ENCODE results near the gene GDPD5.
A peak's percentile ranks its signal among the peaks of the same experiment; 100 is the strongest.

Gene GDPD5

GRCh38 chr11:75487365-75487764 is 38.4 kb downstream of the GDPD5 start:
- no peak for DNase-seq

- no peak for DNase-seq
These were observed 40.0 kb downstream of the GDPD5 start for GRCh38 chr11:75485742-75486141.

GRCh38 chr11:75482931-75483469 is 42.7 kb downstream of the GDPD5 start:
- no peak for DNase-seq

- DNase-seq = no peak
These were observed 43.7 kb downstream of the GDPD5 start for GRCh38 chr11:75481922-75482606.

GRCh38 chr11:75481223-75481921 is 44.4 kb downstream of the GDPD5 start:
- DNase-seq = no peak

GRCh38 chr11:75480185-75481175 is 45.3 kb downstream of the GDPD5 start:
- no peak for DNase-seq

GRCh38 chr11:75479597-75480145 is 46.1 kb downstream of the GDPD5 start:
- DNase-seq = no peak

GRCh38 chr11:75478783-75479596 is 46.8 kb downstream of the GDPD5 start:
- no peak for DNase-seq

- no peak for DNase-seq
These were observed 48.2 kb downstream of the GDPD5 start for GRCh38 chr11:75477614-75477935.

GRCh38 chr11:75476739-75477613 is 48.8 kb downstream of the GDPD5 start:
- DNase-seq = no peak

GRCh38 chr11:75475767-75476650 is 49.7 kb downstream of the GDPD5 start:
- peak; percentile 36 for DNase-seq

GRCh38 chr11:75474878-75475766 is 50.6 kb downstream of the GDPD5 start:
- DNase-seq = peak; percentile 69

GRCh38 chr11:75474240-75474639 is 51.5 kb downstream of the GDPD5 start:
- peak; percentile 35 for DNase-seq

- no peak for DNase-seq
These were observed 52.1 kb downstream of the GDPD5 start for GRCh38 chr11:75473684-75474083.

- DNase-seq = no peak
These were observed 53.5 kb downstream of the GDPD5 start for GRCh38 chr11:75472081-75472732.

GRCh38 chr11:75471176-75471973 is 54.4 kb downstream of the GDPD5 start:
- no peak for DNase-seq

- DNase-seq = no peak
These were observed 55.2 kb downstream of the GDPD5 start for GRCh38 chr11:75470476-75471080.
